Middle frontal gyrus (tissue), 1 donor: Measurements from ENCODE around the gene NME4.

ENCODE experiments used
- DNase-seq: peaks from one replicate; pipeline ENCODE4 v3.0.0-alpha.2; 2015; ENCODE audit warnings: low spot score; ENCODE audit errors: extremely low spot score

Gene NME4

DNA sequence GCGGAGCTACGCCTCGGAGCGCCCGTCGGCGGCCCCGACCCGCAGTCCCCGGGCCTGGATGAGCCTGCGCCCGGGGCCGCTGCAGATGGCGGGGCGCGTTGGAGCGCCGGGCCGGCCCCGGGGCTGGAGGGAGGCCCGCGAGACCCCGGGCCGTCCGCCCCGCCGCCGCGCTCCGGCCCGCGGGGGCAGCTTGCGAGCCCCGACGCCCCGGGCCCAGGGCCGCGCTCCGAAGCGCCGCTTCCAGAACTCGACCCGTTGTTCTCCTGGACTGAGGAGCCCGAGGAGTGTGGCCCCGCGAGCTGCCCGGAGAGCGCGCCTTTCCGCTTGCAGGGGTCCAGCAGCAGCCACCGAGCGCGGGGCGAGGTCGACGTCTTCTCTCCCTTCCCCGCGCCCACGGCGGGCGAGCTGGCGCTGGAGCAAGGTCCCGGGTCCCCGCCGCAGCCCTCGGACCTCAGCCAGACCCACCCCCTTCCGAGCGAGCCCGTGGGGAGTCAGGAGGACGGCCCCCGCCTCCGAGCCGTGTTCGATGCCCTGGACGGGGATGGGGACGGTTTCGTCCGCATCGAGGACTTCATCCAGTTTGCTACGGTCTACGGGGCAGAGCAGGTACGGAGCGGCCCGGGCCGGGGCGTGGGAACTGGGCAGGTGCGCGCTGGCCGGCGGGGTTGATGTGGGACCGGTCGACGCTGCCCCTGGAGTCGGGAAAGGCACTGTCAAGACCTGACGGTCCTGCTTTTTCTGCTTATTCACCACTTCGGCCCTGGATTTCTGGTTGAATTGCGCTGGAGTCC lies 29.3 kb downstream of the NME4 start:
- DNase-seq: no peak

DNA sequence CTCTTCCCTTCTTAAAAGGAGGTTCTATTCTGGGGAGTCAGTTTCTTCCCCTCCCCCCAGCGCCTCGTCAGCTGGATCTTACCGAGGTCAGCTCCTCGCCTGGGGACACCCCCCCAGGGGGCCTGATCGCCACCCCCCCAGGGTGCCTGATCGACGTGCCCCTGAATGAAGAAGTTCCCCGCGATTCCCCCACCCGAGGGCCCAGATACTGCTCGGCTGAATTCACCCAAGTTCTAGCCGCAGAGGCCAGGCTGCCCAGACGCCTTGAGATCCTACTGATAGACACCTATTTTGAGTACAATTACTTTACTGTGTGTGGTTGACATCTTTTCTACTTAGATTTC lies 29.9 kb downstream of the NME4 start:
- DNase-seq: no peak

DNA sequence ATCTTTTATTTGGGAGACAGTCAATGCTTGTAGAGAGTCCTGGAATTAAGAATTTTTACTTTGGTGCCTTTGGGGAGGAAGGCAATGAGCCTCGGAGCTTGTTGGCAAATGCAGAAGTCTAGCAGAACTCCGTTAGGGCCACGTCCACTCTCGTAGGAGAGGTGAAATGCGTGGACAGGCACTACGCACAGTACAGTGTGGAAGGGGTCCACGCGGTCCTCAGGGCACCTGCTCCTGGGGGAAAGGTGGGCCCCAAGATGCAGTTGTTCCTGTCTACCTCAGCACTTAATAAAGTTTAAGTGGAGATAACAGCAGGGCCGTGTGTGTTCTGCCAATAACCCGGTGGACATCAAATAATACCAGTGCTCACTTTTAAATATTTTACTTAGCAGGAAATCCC lies 30.3 kb downstream of the NME4 start:
- DNase-seq: no peak

- no peak for DNase-seq
These were observed 33.9 kb downstream of the NME4 start for GRCh38 chr16:430904-431303.

DNA sequence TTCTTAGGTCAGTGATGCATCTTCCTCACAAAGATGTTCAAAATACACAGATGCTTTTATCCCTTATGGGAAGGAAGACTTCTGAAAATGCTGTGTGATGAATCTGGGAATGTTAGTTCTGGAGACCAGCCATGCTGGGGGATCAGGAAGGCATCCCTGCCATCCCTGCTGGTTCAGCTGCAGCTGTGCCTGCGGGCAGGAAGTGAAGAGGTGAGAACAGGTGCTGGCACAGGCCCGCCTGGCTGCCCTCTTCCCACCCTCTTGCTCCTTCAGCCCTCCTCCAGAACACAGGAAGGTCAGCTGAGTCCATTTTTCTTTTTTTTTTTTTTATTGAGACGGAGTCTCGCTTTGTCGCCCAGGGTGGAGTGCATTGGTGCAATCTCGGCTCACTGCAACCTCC lies 43.6 kb downstream of the NME4 start:
- DNase-seq: no peak

DNA sequence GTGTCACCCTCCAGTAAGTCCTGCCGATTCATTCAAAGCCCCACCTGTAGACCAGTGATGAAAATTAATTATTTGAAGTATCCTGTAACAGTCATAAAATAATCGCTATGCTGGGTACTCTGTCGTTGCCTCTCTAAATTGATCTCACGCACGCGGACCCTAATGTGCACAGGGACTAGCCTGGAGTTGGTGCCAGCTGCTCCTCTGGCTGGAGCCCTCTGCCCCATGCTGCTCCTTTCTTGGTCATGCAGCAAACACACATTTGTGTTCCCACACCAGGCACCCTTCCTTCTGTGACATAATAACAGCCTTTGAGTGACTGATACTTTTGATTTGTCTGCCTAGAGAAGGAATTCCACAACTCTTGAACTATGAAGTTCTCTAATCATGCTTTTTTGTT lies 44.4 kb downstream of the NME4 start:
- DNase-seq: no peak

DNA sequence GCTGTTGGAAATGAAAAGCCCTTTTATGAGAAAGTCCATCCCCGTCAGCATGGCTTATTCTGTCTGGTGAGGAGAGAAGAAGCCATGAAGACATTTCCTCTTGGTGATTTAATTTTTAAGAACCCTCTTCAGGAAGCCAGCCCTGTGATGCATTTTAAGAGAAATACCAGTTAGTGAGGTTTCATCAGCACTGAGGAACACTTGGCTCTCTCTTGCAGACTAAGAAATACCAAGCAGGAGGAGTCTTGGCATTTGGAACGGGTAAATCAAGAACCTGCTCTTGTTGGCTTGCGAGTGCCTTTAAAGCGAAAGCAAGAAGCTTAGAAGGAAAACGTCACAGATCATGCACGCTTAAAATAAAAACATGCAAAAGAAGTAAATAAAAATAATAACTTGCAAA lies 46.0 kb downstream of the NME4 start:
- no peak for DNase-seq

DNA sequence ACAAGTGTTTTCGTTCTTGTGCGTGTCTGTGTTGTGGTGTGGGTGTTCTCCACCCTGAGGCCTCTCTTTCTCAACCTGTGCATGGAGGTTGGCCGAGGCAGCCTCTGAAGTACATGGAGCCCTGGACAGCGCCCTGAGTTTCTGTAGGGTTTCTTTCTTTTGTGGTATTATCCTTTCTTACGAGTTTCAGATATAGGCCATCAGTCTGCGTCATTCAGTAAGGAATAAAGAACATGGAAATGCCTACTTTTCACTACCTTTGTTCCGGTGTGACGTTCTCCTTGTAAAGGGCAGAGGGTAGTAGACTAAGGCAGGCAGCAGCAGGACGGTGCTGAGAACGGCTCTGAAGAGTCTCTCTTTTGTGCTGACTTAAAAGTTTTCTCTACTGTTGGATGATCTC lies 47.0 kb downstream of the NME4 start:
- no peak for DNase-seq

DNA sequence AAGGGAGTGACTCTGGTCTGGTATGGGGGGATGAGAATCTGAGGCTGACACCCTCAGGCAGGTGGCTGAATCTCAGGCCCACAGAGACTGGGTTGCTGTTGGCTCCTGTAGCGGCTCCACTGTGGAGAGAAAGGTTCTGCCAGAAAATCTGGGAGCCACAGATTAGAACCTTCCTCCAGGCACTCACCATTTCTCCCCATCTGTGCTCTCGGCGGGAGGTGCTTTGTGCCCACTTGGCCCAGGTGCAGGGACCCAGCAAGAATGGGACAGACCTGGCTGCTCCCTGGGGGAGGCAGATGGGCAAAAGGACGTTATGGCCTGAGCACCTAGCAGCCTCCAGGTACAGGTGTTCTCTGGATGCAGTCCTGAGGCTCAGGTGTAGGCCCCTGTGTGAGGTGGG lies 48.6 kb downstream of the NME4 start:
- no peak for DNase-seq
